HL-60 (cell line): Measurements from ENCODE around the gene PCCA.

ENCODE experiments used
- GABPA ChIP-seq: IDR thresholded peaks from 2 replicates; pipeline ENCODE4 v1.6.1; 2012; ENCODE audit warnings: low read depth
- POLR2AphosphoS5 ChIP-seq: IDR thresholded peaks from 2 replicates; pipeline ENCODE4 v1.6.1; 2012; ENCODE audit warnings: low read depth
- REST ChIP-seq: IDR thresholded peaks from 2 replicates; pipeline ENCODE4 v1.6.1; 2012; ENCODE audit warnings: low read depth; ENCODE audit not compliant: insufficient replicate concordance
- TF ChIP-seq, protein P1 (sequence below): IDR thresholded peaks from one replicate; pipeline ENCODE4 v1.5.1; 2011; ENCODE audit warnings: low read length, control low read depth, inconsistent platforms; ENCODE audit not compliant: insufficient read depth

- TF ChIP-seq, protein P1, sequence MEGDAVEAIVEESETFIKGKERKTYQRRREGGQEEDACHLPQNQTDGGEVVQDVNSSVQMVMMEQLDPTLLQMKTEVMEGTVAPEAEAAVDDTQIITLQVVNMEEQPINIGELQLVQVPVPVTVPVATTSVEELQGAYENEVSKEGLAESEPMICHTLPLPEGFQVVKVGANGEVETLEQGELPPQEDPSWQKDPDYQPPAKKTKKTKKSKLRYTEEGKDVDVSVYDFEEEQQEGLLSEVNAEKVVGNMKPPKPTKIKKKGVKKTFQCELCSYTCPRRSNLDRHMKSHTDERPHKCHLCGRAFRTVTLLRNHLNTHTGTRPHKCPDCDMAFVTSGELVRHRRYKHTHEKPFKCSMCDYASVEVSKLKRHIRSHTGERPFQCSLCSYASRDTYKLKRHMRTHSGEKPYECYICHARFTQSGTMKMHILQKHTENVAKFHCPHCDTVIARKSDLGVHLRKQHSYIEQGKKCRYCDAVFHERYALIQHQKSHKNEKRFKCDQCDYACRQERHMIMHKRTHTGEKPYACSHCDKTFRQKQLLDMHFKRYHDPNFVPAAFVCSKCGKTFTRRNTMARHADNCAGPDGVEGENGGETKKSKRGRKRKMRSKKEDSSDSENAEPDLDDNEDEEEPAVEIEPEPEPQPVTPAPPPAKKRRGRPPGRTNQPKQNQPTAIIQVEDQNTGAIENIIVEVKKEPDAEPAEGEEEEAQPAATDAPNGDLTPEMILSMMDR, result no peak
- no peak for TF ChIP-seq REST
- TF ChIP-seq GABPA, result no peak
- TF ChIP-seq POLR2AphosphoS5, result no peak
These were observed 292.8 kb downstream of the PCCA start for GRCh38 chr13:100381595-100382224.
